Transverse colon (tissue), 4 donors: ENCODE results near the gene TTLL12. TPM values are rescaled to one million over a fixed set of nuclear protein-coding genes. Genes with fewer than 3 reads are reported as not detected.

Source experiments
- DNase-seq: peaks from one replicate; pipeline ENCODE4 v3.0.0-alpha.2; 2019
- H3K27ac ChIP-seq, 4 donors: fragments of 200-600 bp; sonication (generic); 2 replicates each; pipeline ENCODE4 v1.5.1; 2016 to 2018; ENCODE audit warnings: inconsistent platforms in 4 of 4
- H3K27me3 ChIP-seq: fragments of 200-600 bp; sonication (generic); 2 replicates; pipeline ENCODE4 v1.5.1; 2017; ENCODE audit warnings: inconsistent platforms
- H3K36me3 ChIP-seq, 4 donors: fragments of 200-600 bp; sonication (generic); 2 replicates each; pipeline ENCODE4 v1.5.1; 2017 to 2019; ENCODE audit warnings: inconsistent platforms in 4 of 4
- H3K4me1 ChIP-seq, 4 donors: fragments of 200-600 bp; sonication (generic); 2 replicates each; pipeline ENCODE4 v1.5.1; 2017 to 2020; ENCODE audit warnings: inconsistent platforms in 4 of 4
- H3K4me3 ChIP-seq, 4 donors: fragments of 200-600 bp; sonication (generic); 1 replicate in 1 of 4; 2 replicates in 3 of 4; pipeline versions ENCODE4 v1.5.1 to v1.6.1; 2017 to 2019; ENCODE audit warnings: inconsistent platforms in 4 of 4
- H3K9me3 ChIP-seq, 2 donors: fragments of 200-600 bp; sonication (generic); 2 replicates each; pipeline ENCODE4 v1.5.1; 2017 to 2019; ENCODE audit warnings: inconsistent platforms in 2 of 2
- CTCF ChIP-seq, 5 experiments: fragments of 200-600 bp in 3 of 5; fragments of 450-650 bp in 2 of 5; sonication (generic) in 3 of 5; IDR thresholded peaks; 1 replicate in 2 of 5; 2 replicates in 3 of 5; pipeline ENCODE4 v1.5.1; 2016 to 2017; ENCODE audit warnings: antibody characterized with exemption in 5 of 5, inconsistent platforms in 3 of 5, mild to moderate bottlenecking in 2 of 5, moderate library complexity in 1 of 5
- EP300 ChIP-seq: sonication (generic); formaldehyde crosslinking; IDR thresholded peaks from one replicate; pipeline ENCODE4 v1.6.1; 2017; ENCODE audit warnings: antibody characterized with exemption, low read depth
- POLR2A ChIP-seq: fragments of 450-650 bp; IDR thresholded peaks from one replicate; pipeline ENCODE4 v1.6.1; 2016; ENCODE audit warnings: antibody characterized with exemption, mild to moderate bottlenecking, moderate library complexity
- POLR2AphosphoS5 ChIP-seq, 3 donors: sonication (generic); formaldehyde crosslinking; IDR thresholded peaks; one replicate each; pipeline ENCODE4 v1.6.1; 2016; ENCODE audit warnings: antibody characterized with exemption in 3 of 3
- WGBS, 2 donors: methylation state at CpG; one replicate each; pipeline ENCODE4 v1.1.5; 2018; ENCODE audit warnings: low coverage in 1 of 2; 5-methylcytosine and 5-hydroxymethylcytosine counted together
- in situ Hi-C, 4 donors: fragments of 200-750 bp; cut with MboI; loops; one replicate each; pipeline versions ENCODE4 v1.15.0 to v1.15.1; 2017; ENCODE audit warnings: low sequenced_read_pairs in 3 of 4, low pct_ligation_motif_present in 1 of 4, low pct_unique_long_range_greater_than_20kb in 1 of 4
- intact Hi-C: fragments of 100-400 bp; cut with DNase I; formaldehyde crosslinking; loops from one replicate; pipeline ENCODE4 v1.15.1; 2023; ENCODE audit warnings: low total_unique reads
- total RNA-seq, 4 donors: library from RNA; depleted of rRNA; stranded (reverse); fragments of >200 nt; gene quantifications; one replicate each; pipeline ENCODE4 v1.1.0, GENCODE V29; 2016

Gene TTLL12
- total RNA-seq, 4 donors from 2014 or later, result 88.1 to 171 (median 161) TPM

GRCh38 chr22:43152357-43153071, 34.4 kb downstream of the TTLL12 start:
- in situ Hi-C loops, result no loop called here

GRCh38 chr22:43152003-43152356, 35.0 kb downstream of the TTLL12 start:
- 17% methylated on average over 18 of the region's 18 CpGs; no CpG with 5 or more reads in 1 of the 2 donors for WGBS, 2 donors
- H3K4me3 ChIP-seq, result peak overlapping the region; percentile 60 to 95 (median 70)
- no peaks in the 10 kb centered on the region for H3K9me3 ChIP-seq
- H3K27ac ChIP-seq, result peak overlapping the region; percentile 90 to 94 (median 94)
- intact Hi-C loops, result no loop called here
- no peaks in the 10 kb centered on the region for H3K27me3 ChIP-seq
- no peak for DNase-seq
- peaks cover 14 to 50% (median 37%) of the 10 kb centered on the region in 4 donors for H3K4me1 ChIP-seq
- no peaks in the 10 kb centered on the region for H3K36me3 ChIP-seq
- no peak for TF ChIP-seq CTCF (IDR thresholded peaks at IDR 0.05)
- TF ChIP-seq EP300, result no peak
- no peak for TF ChIP-seq POLR2A
- no peak for TF ChIP-seq POLR2AphosphoS5 (IDR thresholded peaks at IDR 0.05)
- in situ Hi-C loops, result no loop called here

More at GRCh38 chr22:43152357-43153071, 34.4 kb downstream of the TTLL12 start:
- intact Hi-C loops, result no loop called here
- WGBS, 2 donors, result 10% methylated on average over 22 of the region's 22 CpGs; no CpG with 5 or more reads in 1 of the 2 donors
- Histone ChIP-seq H3K27ac (peak overlapping the region; percentile 90 to 94 (median 94)), H3K4me1 (peaks cover 14 to 55% (median 40%) of the 10 kb centered on the region in 4 donors), H3K9me3 (no peaks in the 10 kb centered on the region), H3K27me3 (no peaks in the 10 kb centered on the region), H3K4me3 (peak overlapping the region; percentile 60 to 95 (median 70)), H3K36me3 (no peaks in the 10 kb centered on the region)
- TF ChIP-seq POLR2AphosphoS5 (IDR thresholded peaks at IDR 0.05) (peak in 2 of 3 donors; percentile 62 to 79), POLR2A (peak; percentile 69), EP300 (no peak), CTCF (IDR thresholded peaks at IDR 0.05) (no peak)
- DNase-seq, result peak; percentile 88

- intact Hi-C loops, result no loop called here
- Histone ChIP-seq H3K27me3 (no peaks in the 10 kb centered on the region), H3K27ac (peak within 1 kb of the TSS; percentile 90 to 94 (median 94)), H3K4me1 (peaks cover 14 to 48% (median 35%) of the 10 kb centered on the region in 4 donors), H3K9me3 (no peaks in the 10 kb centered on the region), H3K36me3 (no peaks in the 10 kb centered on the region), H3K4me3 (peak within 1 kb of the TSS; percentile 60 to 95 (median 70))
- TF ChIP-seq POLR2AphosphoS5 (IDR thresholded peaks at IDR 0.05) (peak; percentile 75 to 85 (median 83)), CTCF (IDR thresholded peaks at IDR 0.05) (no peak), POLR2A (peak; percentile 62)
- WGBS, 2 donors, result 3% methylated on average over 64 of the region's 75 CpGs; no CpG with 5 or more reads in 1 of the 2 donors
- DNase-seq, result peak; percentile 84
- in situ Hi-C loops, result no loop called here
These were observed 35.5 kb downstream of the TTLL12 start, which contains the start of gene TSPO for GRCh38 chr22:43151251-43152002. Gene TSPO (plus strand): TSS chr22:43151559. CDS start chr22:43159239, 7,680 bp downstream.

- intact Hi-C loops, result no loop called here
These were observed 36.2 kb downstream of the TTLL12 start for GRCh38 chr22:43150731-43151206.

More at GRCh38 chr22:43150731-43151206, 36.2 kb downstream of the TTLL12 start:
- H3K36me3 ChIP-seq, result no peaks in the 10 kb centered on the region
- H3K27me3 ChIP-seq, result no peaks in the 10 kb centered on the region
- no peak for TF ChIP-seq CTCF (IDR thresholded peaks at IDR 0.05)
- no peak for TF ChIP-seq POLR2A
- no peak for TF ChIP-seq POLR2AphosphoS5 (IDR thresholded peaks at IDR 0.05)
- no peak for TF ChIP-seq EP300
- 51 to 71% methylated on average over 7 to 15 of the region's 15 CpGs for WGBS, 2 donors
- DNase-seq, result no peak
- H3K27ac ChIP-seq, result peak overlapping the region; percentile 90 to 94 (median 94)
- H3K4me1 ChIP-seq, result peaks cover 14 to 47% (median 35%) of the 10 kb centered on the region in 4 donors
- peak overlapping the region; percentile 60 to 95 (median 70) for H3K4me3 ChIP-seq
- no peaks in the 10 kb centered on the region for H3K9me3 ChIP-seq
- in situ Hi-C loops, result no loop called here
